ENCODE measurements around the gene CRYBA2. TPM values are rescaled to one million over a fixed set of nuclear protein-coding genes. Genes with fewer than 3 reads are reported as not detected.
A peak's percentile ranks its signal among the peaks of the same experiment; 100 is the strongest.

Gene CRYBA2
- total and polyA plus RNA-seq, 2 experiments from 2014 or later, result not detected

GRCh38 chr2:218959141-218959731 is 34.0 kb downstream of the CRYBA2 start, which contains the start of gene CDK5R2:
Gene CDK5R2 (plus strand): TSS chr2:218959666. CDS start chr2:218959821, 155 bp downstream.
- no peaks in the 10 kb centered on the region for H3K36me3 ChIP-seq
- H3K27ac ChIP-seq, result no peak within 1 kb of the TSS
- H3K27me3 ChIP-seq, result peaks cover 73% of the 10 kb centered on the region
- DNase-seq (ENCODE audit: low read depth in 1 of 2, low spot score in 1 of 2), result peak; percentile 93 to 94
- TF ChIP-seq CTCF (IDR thresholded peaks at IDR 0.05; ENCODE audit: low read depth, low read length), result no peak
- H3K9me3 ChIP-seq (ENCODE audit: low read depth), result no peaks in the 10 kb centered on the region
- H3K4me3 ChIP-seq, result peak within 1 kb of the TSS; percentile 51
- peaks cover 8% of the 10 kb centered on the region for H3K4me1 ChIP-seq (ENCODE audit: low read depth)

GRCh38 chr2:218958276-218958675 is 34.9 kb downstream of the CRYBA2 start:
- H3K4me1 ChIP-seq (ENCODE audit: low read depth), result no peaks in the 10 kb centered on the region
- no peak for TF ChIP-seq CTCF (IDR thresholded peaks at IDR 0.05; ENCODE audit: low read depth, low read length)
- no peaks in the 10 kb centered on the region for H3K36me3 ChIP-seq
- H3K9me3 ChIP-seq (ENCODE audit: low read depth), result no peaks in the 10 kb centered on the region
- peaks cover 79% of the 10 kb centered on the region for H3K27me3 ChIP-seq
- no peak overlapping the region for H3K4me3 ChIP-seq
- H3K27ac ChIP-seq, result no peak overlapping the region
- DNase-seq (ENCODE audit: low read depth in 1 of 2, low spot score in 1 of 2), result no peak

GRCh38 chr2:218957671-218958070 is 35.6 kb downstream of the CRYBA2 start:
- Histone ChIP-seq H3K4me1 (ENCODE audit: low read depth) (no peaks in the 10 kb centered on the region), H3K27ac (no peak overlapping the region), H3K36me3 (no peaks in the 10 kb centered on the region), H3K9me3 (ENCODE audit: low read depth) (no peaks in the 10 kb centered on the region), H3K27me3 (peaks cover 79% of the 10 kb centered on the region), H3K4me3 (no peak overlapping the region)
- no peak for DNase-seq (ENCODE audit: low read depth in 1 of 2, low spot score in 1 of 2)
- no peak for TF ChIP-seq CTCF (IDR thresholded peaks at IDR 0.05; ENCODE audit: low read depth, low read length)

GRCh38 chr2:218956039-218956438 is 37.2 kb downstream of the CRYBA2 start:
- Histone ChIP-seq H3K9me3 (ENCODE audit: low read depth) (no peaks in the 10 kb centered on the region), H3K27ac (no peak overlapping the region), H3K36me3 (no peaks in the 10 kb centered on the region), H3K27me3 (peaks cover 66% of the 10 kb centered on the region), H3K4me1 (ENCODE audit: low read depth) (no peaks in the 10 kb centered on the region), H3K4me3 (no peak overlapping the region)
- no peak for DNase-seq (ENCODE audit: low read depth in 1 of 2, low spot score in 1 of 2)
- TF ChIP-seq CTCF (IDR thresholded peaks at IDR 0.05; ENCODE audit: low read depth, low read length), result no peak

- no peaks in the 10 kb centered on the region for H3K4me1 ChIP-seq (ENCODE audit: low read depth)
- no peak overlapping the region for H3K4me3 ChIP-seq
- H3K36me3 ChIP-seq, result no peaks in the 10 kb centered on the region
- H3K27ac ChIP-seq, result no peak overlapping the region
- no peak for DNase-seq (ENCODE audit: low read depth in 1 of 2, low spot score in 1 of 2)
- H3K9me3 ChIP-seq (ENCODE audit: low read depth), result no peaks in the 10 kb centered on the region
- no peak for TF ChIP-seq CTCF (IDR thresholded peaks at IDR 0.05; ENCODE audit: low read depth, low read length)
- peaks cover 53% of the 10 kb centered on the region for H3K27me3 ChIP-seq
Observed at GRCh38 chr2:218954541-218955300, 38.5 kb downstream of the CRYBA2 start.

Measured in cardiac muscle cell (in vitro differentiated cells and primary cell).